ENCODE data around the gene RNF26. TPM values are rescaled to one million over a fixed set of nuclear protein-coding genes. Genes with fewer than 3 reads are reported as not detected.

Gene RNF26
- total RNA-seq, 4 donors from 2014 or later = 10.2 to 15.1 (median 11.7) TPM

GRCh38 chr11:119351232-119351631 lies 16.9 kb downstream of the RNF26 start:
- TF ChIP-seq CTCF (IDR thresholded peaks at IDR 0.05; ENCODE audit: low read depth) = no peak

GRCh38 chr11:119352857-119353260 lies 18.5 kb downstream of the RNF26 start:
- TF ChIP-seq CTCF (IDR thresholded peaks at IDR 0.05; ENCODE audit: low read depth) = no peak

GRCh38 chr11:119355091-119355843 lies 20.9 kb downstream of the RNF26 start:
- TF ChIP-seq CTCF (IDR thresholded peaks at IDR 0.05; ENCODE audit: low read depth) = no peak

- TF ChIP-seq CTCF (IDR thresholded peaks at IDR 0.05; ENCODE audit: low read depth) = no peak
Observed at GRCh38 chr11:119356349-119357031, 22.2 kb downstream of the RNF26 start.

- no peak for TF ChIP-seq CTCF (IDR thresholded peaks at IDR 0.05; ENCODE audit: low read depth)
Observed at GRCh38 chr11:119357074-119357473, 22.7 kb downstream of the RNF26 start.

GRCh38 chr11:119359365-119360214 lies 25.3 kb downstream of the RNF26 start:
- no peak for TF ChIP-seq CTCF (IDR thresholded peaks at IDR 0.05; ENCODE audit: low read depth)
